HFF-Myc (cell line): ENCODE measurements around the gene SLC29A3.

ENCODE experiments used
- DNase-seq: peaks from one replicate; pipeline ENCODE4 v3.0.0-alpha.2; 2011; ENCODE audit warnings: low read depth; ENCODE audit errors: extremely low read depth
- H3K4me3 ChIP-seq: replicated peaks from 2 replicates; pipeline ENCODE4 v1.5.1; 2011; ENCODE audit warnings: low read depth, mild to moderate bottlenecking, control low read depth, low read length
- TF ChIP-seq, protein P1 (sequence below): IDR thresholded peaks from 2 replicates; pipeline ENCODE4 v1.5.1; 2012; ENCODE audit warnings: mild to moderate bottlenecking, low read depth, low read length, control low read depth; ENCODE audit errors: missing control alignments

SLC29A3 gene

GRCh38 chr10:71371750-71372166 lies 52.7 kb downstream of the SLC29A3 start:
- H3K4me3 ChIP-seq: no peak overlapping the region
- TF ChIP-seq, protein P1, sequence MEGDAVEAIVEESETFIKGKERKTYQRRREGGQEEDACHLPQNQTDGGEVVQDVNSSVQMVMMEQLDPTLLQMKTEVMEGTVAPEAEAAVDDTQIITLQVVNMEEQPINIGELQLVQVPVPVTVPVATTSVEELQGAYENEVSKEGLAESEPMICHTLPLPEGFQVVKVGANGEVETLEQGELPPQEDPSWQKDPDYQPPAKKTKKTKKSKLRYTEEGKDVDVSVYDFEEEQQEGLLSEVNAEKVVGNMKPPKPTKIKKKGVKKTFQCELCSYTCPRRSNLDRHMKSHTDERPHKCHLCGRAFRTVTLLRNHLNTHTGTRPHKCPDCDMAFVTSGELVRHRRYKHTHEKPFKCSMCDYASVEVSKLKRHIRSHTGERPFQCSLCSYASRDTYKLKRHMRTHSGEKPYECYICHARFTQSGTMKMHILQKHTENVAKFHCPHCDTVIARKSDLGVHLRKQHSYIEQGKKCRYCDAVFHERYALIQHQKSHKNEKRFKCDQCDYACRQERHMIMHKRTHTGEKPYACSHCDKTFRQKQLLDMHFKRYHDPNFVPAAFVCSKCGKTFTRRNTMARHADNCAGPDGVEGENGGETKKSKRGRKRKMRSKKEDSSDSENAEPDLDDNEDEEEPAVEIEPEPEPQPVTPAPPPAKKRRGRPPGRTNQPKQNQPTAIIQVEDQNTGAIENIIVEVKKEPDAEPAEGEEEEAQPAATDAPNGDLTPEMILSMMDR: no peak
- no peak for DNase-seq

DNA sequence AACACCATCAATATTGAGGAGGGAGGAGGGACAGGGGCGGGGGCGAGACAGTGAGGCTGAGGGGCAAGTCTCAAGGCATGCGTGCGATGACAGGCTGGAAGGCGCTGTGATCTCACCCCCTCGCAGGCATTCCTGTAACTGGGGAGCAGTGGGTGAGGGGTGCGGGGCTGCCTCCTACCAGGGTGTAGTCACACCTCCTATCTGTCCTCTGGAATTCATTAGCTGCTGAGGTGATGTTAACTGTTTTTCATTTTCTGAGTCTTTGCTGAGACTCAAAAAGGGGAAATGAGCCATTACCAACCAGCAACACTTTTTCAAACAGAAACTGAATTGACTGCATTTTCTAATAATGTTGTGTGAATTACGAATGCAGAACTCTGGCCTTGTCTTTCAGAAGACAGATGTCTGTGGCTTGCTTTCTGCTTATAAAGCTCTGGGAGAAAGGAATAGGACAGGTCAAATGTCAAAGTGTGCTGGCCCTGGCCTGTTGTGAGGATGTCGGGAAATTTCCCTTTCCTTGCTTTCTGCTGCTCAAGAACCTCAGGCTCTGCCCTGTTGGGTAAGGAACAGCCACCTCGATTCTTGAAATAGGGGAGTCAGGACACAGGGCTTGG lies 53.9 kb downstream of the SLC29A3 start:
- TF ChIP-seq, protein P1: no peak
- no peak for DNase-seq
- no peak overlapping the region for H3K4me3 ChIP-seq

- TF ChIP-seq, protein P1: no peak
- DNase-seq: no peak
These were observed 55.6 kb downstream of the SLC29A3 start for GRCh38 chr10:71374481-71375233.

DNA sequence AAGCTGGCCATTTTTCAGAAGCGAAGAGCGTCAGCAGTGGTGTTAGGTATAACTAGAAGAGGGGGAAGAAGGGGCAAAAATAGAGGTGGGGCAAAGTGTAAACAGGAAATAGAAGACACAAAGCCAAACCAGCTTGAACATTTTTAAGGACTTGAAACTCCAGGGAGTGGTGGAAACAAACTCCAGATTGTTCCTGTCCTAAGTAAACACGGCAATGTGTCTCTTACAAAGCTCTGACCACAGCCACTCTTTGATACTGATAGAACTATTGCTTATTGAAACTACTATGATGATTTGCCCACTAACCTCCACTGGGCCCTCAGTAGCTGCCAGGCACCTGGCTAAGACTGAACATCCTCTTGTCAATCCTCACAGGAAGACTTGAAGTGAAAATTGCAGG lies 56.9 kb downstream of the SLC29A3 start:
- H3K4me3 ChIP-seq: no peak overlapping the region
- TF ChIP-seq, protein P1: no peak
- DNase-seq: no peak

More at GRCh38 chr10:71374481-71375233, 55.6 kb downstream of the SLC29A3 start:
- no peak overlapping the region for H3K4me3 ChIP-seq

GRCh38 chr10:71378336-71379117 lies 59.5 kb downstream of the SLC29A3 start:
- TF ChIP-seq, protein P1: no peak
- H3K4me3 ChIP-seq: no peak overlapping the region
- no peak for DNase-seq

GRCh38 chr10:71379118-71379766 lies 60.2 kb downstream of the SLC29A3 start:
- TF ChIP-seq, protein P1: no peak

More at GRCh38 chr10:71379118-71379766, 60.2 kb downstream of the SLC29A3 start:
- no peak for DNase-seq
- no peak overlapping the region for H3K4me3 ChIP-seq
